NCI-H524 (cell line): ENCODE results near the gene RASL12.

Experiments used
- DNase-seq, 2 experiments: peaks; one replicate each; lab custom pipeline; 2025; lab: John Stamatoyannopoulos, UW

The RASL12 gene

DNA sequence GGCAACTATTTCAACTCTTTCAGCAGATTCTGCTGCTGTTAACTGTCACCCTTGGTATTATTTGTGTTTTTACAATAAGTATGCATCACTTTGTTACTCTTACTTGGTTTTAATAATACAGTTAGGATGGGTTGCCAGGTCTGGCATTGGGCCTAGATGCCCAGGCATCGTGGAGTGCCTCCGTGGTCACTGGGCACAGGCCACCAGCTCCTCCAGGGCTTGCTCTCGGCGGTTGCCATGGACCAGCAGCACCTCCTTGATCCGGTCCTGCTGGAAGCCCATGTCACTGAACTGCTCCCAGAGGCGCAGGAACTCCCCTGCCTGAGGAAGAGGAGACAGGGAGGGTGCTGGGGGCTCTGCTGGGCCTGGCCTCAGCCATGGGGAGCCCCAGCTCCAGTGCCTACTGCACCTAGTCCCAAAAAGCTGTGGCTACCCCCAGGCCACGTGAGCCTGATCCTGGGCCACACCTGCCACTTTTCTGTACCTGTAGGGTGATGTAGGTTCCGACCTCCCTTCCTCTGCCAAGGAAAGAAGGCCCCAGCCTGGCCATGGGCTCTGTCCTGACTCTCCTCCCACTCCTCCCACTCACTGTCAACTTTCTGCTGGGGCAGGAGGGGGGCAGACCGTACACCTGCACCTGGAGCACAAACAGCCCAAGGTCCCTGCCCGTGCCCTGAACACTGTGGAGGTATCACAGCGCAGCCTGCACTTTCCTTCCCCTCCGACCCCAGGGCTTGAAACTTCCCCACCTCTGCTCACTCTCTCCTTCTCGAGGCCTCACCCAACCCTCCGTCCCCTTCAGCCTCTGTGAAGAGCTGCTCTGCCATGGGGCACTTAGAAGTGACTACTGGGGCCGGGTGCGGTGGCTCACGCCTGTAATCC is 25.4 kb upstream of the RASL12 start:
- no peak for DNase-seq

DNA sequence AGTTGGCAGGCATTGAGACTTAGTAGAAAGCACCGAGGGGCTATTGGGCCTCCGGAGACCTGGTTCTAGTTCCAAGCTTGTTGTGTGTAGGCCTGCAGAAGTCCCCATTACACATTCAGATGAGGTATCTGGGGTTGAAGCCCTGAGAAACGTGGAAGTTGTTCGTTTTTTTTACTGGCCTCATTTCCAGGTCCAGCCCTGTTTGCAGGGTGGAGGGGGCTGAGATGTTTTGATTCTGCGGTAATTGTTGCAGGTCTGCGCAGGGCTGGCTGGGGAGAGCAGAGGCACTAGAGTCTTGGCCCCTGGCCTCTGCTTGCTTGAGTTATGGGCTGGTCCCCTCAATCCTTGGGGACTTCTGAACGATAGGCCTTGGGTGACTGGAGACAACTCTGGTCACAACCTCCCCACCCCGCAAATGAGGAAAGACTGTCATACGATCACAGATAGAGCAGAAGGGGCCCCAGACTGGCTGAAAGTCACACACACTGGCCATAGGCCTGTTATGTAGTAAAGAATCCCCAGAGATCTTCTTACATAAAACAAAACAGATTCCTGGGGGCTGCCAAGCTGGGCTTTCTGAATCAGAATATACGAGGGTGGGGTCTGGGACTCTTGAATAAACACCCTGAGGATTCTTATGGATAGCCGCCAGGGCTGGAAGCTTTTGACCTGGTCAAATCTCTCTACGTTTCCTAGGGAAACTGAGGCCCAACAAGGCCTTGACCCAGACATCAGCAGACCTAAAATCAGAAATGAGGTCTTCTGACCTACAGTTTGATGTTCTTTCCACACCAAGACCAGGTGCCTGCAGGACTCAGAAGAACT is 24.4 kb upstream of the RASL12 start:
- DNase-seq = no peak

DNA sequence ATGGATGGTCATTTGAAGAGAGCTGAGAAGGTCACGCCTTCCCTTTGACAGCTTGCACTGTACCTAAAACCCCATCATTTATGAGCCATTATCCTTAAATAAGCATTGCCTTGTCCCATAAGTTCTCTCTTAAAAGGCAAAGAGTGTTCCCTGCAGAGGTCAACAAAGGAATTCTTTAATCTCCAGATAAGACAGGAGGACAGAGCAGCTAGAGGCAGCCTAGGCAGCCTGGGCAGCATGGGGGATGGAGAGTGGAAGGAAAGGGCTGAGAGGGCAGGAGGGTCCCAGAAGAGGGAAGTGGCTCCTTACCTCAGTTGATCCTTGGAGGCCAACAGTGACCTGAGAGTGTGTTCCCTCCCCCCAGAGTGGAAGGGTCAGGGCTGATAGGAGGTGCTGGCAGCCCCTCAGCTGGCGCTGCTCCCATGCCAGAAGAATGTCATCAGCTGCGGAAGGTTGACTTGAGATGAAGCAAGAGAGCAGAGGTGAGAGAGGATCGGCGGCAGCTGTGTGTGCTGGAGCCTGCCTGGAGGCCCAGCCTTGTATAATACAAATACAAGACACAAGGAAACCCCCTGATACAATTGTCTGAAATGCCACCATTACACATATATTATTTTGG is 21.5 kb upstream of the RASL12 start:
- no peak for DNase-seq

DNA sequence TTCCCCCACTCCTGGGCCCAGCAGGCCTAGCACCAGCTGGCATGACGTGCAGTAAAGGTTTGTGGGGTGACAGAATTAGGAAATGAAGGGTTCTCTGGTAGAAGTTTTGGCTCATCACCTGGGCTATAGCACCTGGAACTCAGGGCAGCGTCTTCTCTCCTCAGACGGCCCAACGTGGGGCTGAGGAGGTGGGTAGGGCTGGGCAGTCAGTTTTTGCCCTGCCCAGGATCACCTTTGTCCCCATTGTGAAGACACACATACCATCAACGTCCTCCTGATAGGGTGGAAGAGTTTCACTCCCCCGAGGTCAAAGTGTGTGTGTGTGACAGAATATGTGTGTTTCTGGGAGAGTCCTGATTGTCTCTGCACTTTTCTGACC is 20.8 kb upstream of the RASL12 start:
- no peak for DNase-seq

DNA sequence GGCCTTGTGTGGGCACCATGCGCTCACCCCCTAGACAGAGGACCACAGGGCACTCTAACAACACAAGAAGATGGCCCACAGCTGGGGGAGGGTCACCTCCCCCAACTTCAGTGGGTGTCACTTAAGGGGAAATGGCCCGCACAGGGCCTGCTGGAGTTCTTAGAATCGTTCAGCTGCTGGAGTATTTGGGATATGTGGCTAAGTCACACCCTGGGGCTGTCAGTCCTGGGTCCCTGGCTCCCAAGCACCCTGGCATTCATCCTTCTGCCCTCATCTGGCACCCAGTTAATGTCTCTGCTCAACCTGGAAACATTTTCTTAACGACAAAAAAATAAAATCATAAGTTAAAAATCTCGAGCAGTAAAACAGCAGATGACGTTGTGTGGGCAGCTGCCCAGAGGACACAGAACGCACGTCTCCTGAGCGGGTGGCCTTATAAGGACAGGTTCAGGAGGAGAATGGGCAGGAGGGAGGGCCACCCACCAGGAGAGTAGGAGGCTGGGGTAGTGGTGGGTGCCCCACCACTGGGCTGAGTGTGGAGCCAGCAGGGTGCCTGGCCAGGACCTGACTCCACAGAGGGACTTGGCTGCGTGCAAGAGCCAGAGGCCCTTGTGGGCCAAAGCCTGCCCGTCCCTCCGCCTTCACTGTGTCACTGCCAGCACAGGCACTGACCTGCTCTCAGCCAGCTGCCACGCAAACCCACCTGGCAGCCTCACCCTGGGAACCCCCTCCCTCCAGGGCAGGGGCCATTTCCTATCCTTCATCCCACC is 20.3 kb upstream of the RASL12 start:
- DNase-seq = no peak

DNA sequence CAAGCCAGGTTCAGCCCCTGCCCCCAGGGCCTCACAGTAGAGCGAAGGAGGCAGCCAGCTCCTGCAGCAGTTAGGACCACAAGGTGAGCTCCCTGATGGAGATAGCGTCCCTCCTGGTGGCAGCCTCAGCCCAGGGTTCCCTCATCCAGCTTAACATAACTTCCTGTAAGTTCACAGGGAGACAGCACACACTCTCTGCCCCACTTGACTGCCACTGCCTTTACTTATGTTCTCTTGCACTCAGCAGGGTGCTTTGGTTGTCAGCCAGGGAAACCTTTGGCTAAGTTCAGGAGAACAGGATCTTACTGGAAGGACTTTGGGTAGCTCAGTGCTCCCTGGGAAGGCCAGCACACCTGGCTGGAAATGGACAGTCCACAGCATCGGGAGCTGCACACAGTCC is 19.6 kb upstream of the RASL12 start:
- DNase-seq = no peak

DNA sequence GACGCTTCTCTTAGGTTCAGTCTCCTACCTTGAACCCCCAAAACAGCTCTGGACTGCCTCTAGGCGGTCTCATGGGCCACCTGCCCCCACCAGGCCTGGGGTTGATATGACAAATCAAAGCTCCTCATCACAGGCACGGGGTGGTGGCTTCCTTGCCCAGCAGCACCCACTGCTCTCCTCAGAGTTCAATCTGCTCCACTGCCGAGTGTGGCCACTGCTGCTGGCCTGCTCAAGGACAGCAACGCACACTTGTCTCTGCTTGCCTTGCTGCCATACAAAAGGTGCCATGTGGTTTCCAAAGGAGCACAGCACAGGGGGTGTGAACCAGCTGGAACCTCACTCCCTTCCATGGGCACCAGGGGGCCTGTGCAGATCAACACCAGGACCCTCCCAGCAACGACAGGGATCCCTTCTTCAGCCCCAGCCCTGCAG is 18.9 kb upstream of the RASL12 start:
- DNase-seq = peak; percentile 12 to 69

DNA sequence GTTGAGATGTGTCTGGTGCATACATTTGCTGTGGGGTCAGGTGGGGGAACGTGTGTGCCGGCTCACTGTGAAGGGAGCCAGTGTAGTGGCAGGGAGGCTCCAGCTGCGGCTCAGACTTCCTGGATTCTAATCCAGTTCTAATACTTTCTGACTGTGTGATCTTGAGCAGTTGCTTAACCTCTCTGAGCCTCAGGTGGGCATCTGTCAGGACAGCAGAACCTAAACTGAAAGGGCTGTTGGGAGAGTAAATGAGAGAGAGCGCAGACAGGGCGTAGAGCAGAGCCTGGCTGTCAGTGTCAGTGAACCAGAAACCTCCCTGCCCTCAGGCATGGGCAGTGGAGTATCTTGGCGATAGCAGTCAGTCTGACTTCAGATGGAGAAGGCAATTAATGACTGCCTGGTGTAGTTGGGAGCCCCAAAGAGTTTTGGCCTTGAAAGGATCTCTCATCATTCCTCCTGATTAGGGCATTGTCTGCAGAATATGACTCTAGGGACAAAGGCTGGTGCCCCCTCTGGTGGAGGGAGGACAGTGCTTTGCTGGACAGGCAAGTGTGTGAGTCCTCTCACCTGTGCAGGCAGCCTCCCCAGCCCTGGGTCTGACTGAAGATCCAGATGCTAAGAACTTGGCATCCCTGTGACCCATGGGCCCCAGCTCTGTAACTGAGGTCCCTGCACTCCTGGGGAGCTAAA is 18.3 kb upstream of the RASL12 start:
- peak; percentile 30 to 55 for DNase-seq

DNA sequence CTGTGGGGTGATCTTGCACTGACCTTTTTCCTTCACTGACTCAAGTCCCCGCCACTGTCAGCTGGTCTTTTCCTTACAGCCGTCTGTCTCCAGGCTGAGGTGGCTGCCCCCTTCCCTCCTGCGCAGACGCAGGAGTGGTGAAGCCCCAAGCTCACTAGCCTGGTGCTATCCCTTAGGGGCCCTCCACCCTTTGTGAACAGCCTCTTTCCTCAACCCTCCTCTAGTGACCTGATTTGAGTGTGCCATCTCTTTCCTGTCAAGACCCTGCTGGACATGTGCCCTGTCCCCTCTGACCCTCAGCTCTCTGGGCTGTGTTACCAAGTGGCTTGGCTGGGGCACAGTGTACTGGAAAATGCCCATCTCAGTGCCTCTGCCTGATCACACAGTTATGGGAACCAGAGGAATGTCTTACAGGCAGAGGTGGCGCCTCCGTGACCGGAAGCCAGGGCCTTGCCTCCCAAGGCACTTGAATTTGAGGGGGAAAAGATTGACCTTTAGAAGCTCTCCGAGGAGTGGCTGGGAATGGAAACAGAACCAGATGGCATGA is 17.5 kb upstream of the RASL12 start:
- no peak for DNase-seq

DNA sequence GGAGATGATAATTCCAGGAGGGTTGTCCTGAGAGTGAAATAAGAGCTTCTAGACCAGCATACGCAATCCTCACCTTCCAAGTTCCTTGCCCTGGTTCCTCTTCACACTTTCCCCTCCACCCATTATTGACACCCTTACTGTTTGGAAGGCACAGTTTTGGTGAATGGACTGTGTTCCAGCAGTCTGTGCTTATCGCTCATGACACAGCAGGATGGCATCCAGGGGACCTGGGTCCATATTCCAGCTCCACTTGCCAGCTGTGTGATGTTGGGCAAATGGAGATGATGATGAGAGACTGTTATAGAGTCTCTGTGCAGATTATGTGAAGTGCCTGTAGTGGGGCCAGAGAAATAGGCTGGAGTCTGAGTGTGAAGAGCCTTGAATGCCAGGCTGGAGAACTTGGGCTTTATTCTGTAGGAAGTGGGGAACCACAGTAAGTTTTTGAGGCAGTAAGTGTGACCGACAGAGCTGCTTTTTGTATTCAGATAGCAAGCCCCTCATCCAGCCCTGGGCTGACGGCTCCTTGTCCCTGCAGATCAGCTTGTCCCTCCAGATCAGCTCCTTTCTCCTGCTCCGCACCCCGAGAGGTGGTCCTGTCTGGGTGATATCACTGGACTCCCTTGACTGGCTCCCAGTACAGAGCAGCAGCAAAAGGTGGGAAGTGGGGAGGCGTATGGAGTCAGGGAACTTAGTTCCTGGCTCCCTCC is 16.9 kb upstream of the RASL12 start:
- no peak for DNase-seq

DNA sequence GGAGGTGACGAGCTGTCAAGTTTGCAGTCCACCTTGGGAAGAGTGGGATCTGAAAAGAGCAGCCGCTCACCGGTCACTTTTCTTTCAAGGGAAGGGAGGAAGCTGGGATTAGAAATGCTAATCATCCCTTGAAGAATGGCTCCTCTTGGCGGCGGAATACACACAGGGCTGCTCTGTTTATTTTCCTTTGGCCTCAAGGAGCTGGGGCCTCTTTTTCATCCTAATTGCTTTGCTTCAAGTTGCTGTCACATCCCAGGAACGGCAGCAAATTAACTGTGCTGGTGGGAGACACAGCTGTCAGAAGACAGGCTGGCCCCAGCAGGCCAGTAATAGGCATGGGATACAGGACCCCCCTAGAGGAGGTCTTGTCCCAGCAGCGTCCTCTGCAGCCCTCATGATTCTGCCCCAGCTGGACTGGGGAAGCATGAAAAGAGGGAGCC is 15.5 kb upstream of the RASL12 start:
- DNase-seq = peak in 1 of 2 experiments; percentile 29

DNA sequence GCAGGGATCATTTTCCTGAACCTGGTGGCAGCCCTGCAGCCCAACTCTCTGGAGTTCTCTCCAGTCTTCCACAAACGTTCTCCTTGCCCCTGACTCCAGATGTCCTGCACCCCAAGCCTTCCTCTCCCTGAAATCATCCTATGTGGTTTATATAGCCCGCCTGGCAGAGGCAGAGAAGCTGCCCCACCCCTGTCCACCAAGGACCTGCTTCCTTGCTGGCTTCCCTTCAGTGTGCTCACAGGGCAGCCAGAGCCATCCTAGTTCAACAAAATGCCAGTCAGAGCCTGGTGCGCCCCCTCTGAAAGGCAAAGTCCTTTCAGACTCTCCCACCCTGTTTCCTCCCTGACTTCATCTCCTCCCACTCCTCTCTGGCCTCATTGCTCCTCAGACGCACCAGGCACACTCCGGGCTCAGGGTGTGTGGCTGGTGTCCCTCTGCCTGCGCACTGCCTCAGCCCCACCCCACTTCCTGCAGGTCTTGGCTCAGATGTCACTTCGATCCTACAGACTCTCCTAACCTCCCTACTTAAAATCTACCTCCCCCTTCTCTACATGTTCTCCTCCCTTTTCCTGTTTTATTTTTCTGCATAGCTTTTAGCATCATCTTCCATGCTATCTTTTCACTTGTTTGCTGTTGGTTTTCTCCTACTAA is 14.6 kb upstream of the RASL12 start:
- no peak for DNase-seq

DNA sequence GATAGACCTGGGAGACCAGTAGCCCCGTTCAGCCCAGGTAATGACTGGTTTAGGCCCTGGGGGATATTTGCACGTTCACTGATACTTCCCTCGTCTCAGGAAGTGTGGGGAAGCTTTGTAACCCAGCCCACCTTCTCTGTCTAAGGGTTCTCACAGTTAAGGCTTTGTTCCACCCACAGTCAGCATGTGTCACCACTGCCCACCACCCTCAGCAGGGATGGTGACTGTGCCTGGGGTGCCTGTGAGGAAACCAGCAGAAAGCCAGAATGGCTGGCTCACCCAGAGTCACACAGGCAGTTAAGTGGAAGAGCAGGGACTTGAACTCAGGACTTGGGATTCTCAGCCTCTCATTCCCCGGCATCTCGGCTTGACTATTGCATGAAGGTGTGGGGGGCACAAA is 14.0 kb upstream of the RASL12 start:
- DNase-seq = no peak

DNA sequence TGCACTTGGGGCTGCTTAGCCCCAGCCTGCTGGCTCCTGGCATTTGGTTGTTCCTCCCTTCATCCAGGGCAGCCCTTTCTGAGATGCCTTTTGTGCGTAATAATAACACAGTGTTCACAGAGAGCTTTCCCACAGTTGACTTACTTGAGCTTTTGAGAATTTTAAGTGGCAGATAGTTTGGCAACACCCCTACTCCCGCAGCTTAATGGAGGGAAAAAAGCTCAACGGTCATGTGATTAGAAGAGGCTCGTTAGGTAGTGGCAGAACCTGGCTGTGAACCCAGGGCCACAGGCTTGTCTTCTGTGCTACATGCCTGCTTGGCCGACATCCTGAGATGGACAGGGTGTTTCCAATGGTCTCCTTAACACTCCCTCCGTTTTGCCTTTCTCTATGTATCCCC is 13.5 kb upstream of the RASL12 start:
- DNase-seq = no peak

DNA sequence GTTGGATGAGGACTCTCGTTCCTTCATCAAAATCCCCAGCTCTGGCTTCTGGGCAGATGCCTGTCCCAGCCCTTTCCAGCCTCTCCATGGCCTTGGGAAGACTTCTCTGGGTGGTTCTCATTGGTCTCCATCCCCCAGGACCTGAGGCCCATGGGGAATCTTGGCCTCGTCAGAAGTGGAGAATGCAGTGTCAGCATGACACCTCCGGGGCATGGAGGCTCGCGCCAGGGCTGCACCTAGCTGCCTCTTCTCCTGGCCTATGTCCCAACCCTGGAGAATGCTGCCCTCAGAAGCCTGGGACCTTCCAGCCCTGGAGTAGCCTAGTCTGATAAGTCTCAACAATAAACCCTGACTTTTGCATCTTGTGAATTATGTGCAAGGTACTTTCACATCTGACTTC is 11.8 kb upstream of the RASL12 start:
- no peak for DNase-seq

DNA sequence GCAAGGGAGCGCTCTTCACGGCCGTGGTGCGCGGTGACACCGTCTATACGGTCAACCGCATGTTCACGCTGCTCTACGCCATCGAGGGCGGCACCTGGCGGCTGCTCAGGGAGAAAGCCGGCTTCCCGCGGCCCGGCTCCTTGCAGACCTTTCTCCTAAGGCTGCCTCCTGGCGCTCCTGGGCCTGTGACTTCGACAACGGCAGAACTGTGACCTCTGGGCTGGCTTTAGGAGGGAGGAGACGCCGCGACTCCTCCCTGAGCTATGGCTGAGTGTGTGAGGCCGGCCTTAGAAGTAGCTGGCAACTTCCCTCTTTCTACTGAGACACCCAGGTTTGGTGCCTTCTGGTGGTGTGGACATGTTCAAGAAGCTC is 10.2 kb upstream of the RASL12 start:
- DNase-seq = peak; percentile 27 to 74

DNA sequence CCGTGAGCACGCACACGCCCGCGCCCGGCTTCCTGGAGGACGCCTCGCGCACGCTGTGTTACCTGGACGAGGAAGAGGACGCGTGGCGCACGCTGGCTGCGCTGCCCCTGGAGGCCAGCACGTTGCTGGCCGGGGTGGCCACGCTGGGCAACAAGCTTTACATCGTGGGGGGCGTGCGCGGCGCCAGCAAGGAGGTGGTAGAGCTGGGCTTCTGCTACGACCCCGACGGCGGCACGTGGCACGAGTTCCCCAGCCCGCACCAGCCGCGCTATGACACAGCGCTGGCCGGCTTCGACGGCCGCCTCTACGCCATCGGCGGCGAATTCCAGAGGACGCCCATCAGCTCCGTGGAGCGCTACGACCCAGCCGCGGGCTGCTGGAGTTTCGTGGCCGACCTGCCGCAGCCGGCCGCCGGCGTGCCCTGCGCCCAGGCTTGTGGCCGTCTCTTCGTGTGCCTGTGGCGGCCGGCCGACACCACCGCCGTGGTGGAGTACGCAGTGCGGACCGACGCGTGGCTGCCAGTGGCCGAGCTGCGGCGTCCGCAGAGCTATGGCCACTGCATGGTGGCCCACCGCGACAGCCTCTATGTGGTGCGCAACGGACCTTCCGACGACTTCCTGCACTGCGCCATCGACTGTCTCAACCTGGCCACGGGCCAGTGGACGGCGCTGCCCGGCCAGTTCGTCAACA is 9.6 kb upstream of the RASL12 start:
- DNase-seq = no peak

DNA sequence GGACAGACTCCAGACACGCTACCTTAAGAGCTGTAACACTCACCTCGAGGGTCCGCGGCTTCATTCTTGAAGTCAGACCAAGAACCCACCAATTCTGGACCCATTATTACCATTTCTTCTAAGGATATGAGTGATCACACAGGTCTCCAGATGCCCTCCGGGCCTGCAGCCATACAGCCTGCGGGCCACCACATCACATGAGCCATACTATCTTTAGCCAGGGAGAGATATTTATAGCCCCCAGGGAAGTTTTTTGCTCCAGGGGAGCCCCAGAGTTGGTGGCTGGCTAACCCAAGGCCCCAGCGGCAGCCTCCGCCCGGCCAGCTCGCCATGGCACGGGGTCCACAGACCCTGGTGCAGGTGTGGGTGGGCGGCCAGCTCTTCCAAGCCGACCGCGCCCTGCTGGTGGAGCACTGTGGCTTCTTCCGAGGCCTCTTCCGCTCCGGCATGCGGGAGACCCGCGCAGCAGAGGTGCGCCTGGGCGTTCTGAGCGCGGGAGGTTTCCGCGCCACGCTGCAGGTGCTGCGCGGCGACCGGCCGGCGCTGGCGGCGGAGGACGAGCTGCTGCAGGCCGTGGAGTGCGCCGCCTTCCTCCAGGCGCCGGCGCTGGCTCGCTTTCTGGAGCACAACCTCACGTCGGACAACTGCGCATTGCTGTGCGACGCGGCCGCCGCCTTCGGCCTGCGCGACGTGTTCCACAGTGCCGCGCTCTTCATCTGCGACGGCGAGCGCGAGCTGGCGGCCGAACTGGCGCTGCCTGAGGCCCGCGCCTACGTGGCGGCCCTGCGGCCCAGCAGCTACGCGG is 8.9 kb upstream of the RASL12 start, which contains the start of gene KBTBD13:
KBTBD13 (plus strand) TSS at position 261 of the 805 bp plus-strand sequence; CDS start at position 331, 70 bp downstream.
- no peak for DNase-seq
